RWPE2 (cell line): ENCODE measurements around the gene HEMGN.

Experiments
- ATAC-seq: fragments of 200-7000 bp; cut with Tn5 transposase; 3 replicates; pipeline ENCODE4 v1.9.1; 2021; ENCODE audit warnings: low read depth
- DNase-seq: peaks from one replicate; pipeline ENCODE4 v3.0.0-alpha.2; 2020; ENCODE audit warnings: low spot score
- H3K27ac ChIP-seq: fragments of 450-650 bp; 2 replicates; pipeline ENCODE4 v1.5.1; 2017; ENCODE audit warnings: mild to moderate bottlenecking; ENCODE audit not compliant: poor library complexity, severe bottlenecking
- H3K27me3 ChIP-seq: fragments of 250-450 bp; sonication (Bioruptor Pico); 2 replicates; pipeline ENCODE4 v1.5.1; 2021; ENCODE audit warnings: mild to moderate bottlenecking, moderate library complexity; ENCODE audit not compliant: insufficient read depth, poor library complexity, severe bottlenecking
- H3K36me3 ChIP-seq: fragments of 250-450 bp; sonication (Bioruptor Pico); 2 replicates; pipeline ENCODE4 v1.5.1; 2020; ENCODE audit warnings: low read depth, mild to moderate bottlenecking, moderate library complexity
- H3K4me1 ChIP-seq: fragments of 250-450 bp; sonication (Bioruptor Pico); 2 replicates; pipeline ENCODE4 v1.5.1; 2021; ENCODE audit warnings: mild to moderate bottlenecking, moderate library complexity; ENCODE audit not compliant: insufficient read depth, poor library complexity, severe bottlenecking
- H3K4me3 ChIP-seq: fragments of 250-450 bp; sonication (Bioruptor Pico); 2 replicates; pipeline ENCODE4 v1.5.1; 2021; ENCODE audit warnings: mild to moderate bottlenecking, moderate library complexity; ENCODE audit not compliant: severe bottlenecking
- H3K9me3 ChIP-seq: fragments of 250-450 bp; sonication (Bioruptor Pico); 2 replicates; pipeline ENCODE4 v1.5.1; 2021; ENCODE audit warnings: mild to moderate bottlenecking, moderate library complexity; ENCODE audit not compliant: severe bottlenecking
- CTCF ChIP-seq: fragments of 450-650 bp; IDR thresholded peaks from one replicate; pipeline ENCODE4 v1.5.1; 2017; ENCODE audit warnings: mild to moderate bottlenecking, moderate library complexity; ENCODE audit not compliant: poor library complexity, severe bottlenecking

The HEMGN gene

GRCh38 chr9:97928986-97929604 is 8.9 kb downstream of the HEMGN start:
- no peak overlapping the region for H3K4me3 ChIP-seq
- peaks cover 3% of the 10 kb centered on the region for H3K27me3 ChIP-seq

GRCh38 chr9:97925497-97926334 is 12.3 kb downstream of the HEMGN start:
- H3K27ac ChIP-seq: no peak overlapping the region
- no peak overlapping the region for H3K4me3 ChIP-seq
- ATAC-seq (no peak), DNase-seq (no peak)
- no peaks in the 10 kb centered on the region for H3K36me3 ChIP-seq
- H3K4me1 ChIP-seq: peaks cover 4% of the 10 kb centered on the region
- TF ChIP-seq CTCF: no peak
- peaks cover 3% of the 10 kb centered on the region for H3K27me3 ChIP-seq
- no peaks in the 10 kb centered on the region for H3K9me3 ChIP-seq

More at GRCh38 chr9:97928986-97929604, 8.9 kb downstream of the HEMGN start:
- DNase-seq (no peak), ATAC-seq (no peak; the same call in 2 of the 3 replicates)
- Histone ChIP-seq H3K27ac (no peak overlapping the region), H3K36me3 (no peaks in the 10 kb centered on the region), H3K9me3 (no peaks in the 10 kb centered on the region), H3K4me1 (no peaks in the 10 kb centered on the region)
- no peak for TF ChIP-seq CTCF

- peaks cover 3% of the 10 kb centered on the region for H3K27me3 ChIP-seq
- H3K4me1 ChIP-seq: peaks cover 4% of the 10 kb centered on the region
- no peak overlapping the region for H3K4me3 ChIP-seq
- ATAC-seq (no peak), DNase-seq (no peak)
- no peak overlapping the region for H3K27ac ChIP-seq
- H3K9me3 ChIP-seq: no peaks in the 10 kb centered on the region
- TF ChIP-seq CTCF: no peak
- H3K36me3 ChIP-seq: no peaks in the 10 kb centered on the region
Measured at GRCh38 chr9:97924386-97924785, 13.6 kb downstream of the HEMGN start.

- peaks cover 4% of the 10 kb centered on the region for H3K4me1 ChIP-seq
- peaks cover 3% of the 10 kb centered on the region for H3K27me3 ChIP-seq
- peak; percentile 98 for TF ChIP-seq CTCF
- ATAC-seq: peak; percentile 66
- peak overlapping the region; percentile 78 for H3K27ac ChIP-seq
- DNase-seq: no peak
- no peaks in the 10 kb centered on the region for H3K9me3 ChIP-seq
- H3K36me3 ChIP-seq: no peaks in the 10 kb centered on the region
- peak overlapping the region; percentile 75 for H3K4me3 ChIP-seq
Measured at GRCh38 chr9:97923529-97924108, 14.4 kb downstream of the HEMGN start.
